ENCODE measurements around the gene SMIM3.

DNA sequence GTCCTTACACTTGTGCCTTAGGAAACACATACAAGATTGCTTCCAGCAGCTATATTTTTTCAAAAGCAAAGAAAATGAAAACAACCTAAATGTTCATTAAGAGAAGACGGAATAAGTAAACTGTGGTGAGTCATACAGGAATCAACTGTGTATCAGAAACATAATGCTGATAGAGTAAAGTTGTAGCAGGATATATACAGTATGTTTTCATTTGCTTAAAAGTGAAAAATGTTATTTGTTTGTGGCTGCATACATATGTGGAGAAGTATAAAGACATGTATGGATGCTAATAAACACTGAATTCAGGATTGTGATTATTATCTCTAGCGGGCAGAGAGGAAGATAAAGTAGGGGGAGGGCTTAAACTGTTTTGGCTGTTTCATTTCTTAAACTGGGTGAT is 28.1 kb upstream of the SMIM3 start:
- TF ChIP-seq RAD21 (IDR thresholded peaks at IDR 0.05 in 1 of 2, conservative IDR thresholded peaks at IDR 0.05 in 1 of 2; ENCODE audit: low read depth in 2 of 2, low read length in 2 of 2), result no peak
- no peak for TF ChIP-seq JUN (IDR thresholded peaks at IDR 0.05; ENCODE audit: low read depth, low read length)
- TF ChIP-seq RFX5 (IDR thresholded peaks at IDR 0.05; ENCODE audit: borderline replicate concordance, low read depth, low read length), result no peak
- no peak for TF ChIP-seq SIX5 (IDR thresholded peaks at IDR 0.05; ENCODE audit: low read depth, low read length)
- TF ChIP-seq CTCF (IDR thresholded peaks at IDR 0.05; ENCODE audit: control extremely low read depth in 1 of 3, insufficient read depth in 1 of 3, low read depth in 1 of 3, low read length in 3 of 3), result no peak
